ENCODE measurements around the gene ITGA7.
A peak's percentile ranks its signal among the peaks of the same experiment; 100 is the strongest.
"Not testable (repeated sequence)": the region's sequence is repeated elsewhere in the genome, so short reads cannot be mapped to it uniquely, and the experiment has no call there.

Gene ITGA7

DNA sequence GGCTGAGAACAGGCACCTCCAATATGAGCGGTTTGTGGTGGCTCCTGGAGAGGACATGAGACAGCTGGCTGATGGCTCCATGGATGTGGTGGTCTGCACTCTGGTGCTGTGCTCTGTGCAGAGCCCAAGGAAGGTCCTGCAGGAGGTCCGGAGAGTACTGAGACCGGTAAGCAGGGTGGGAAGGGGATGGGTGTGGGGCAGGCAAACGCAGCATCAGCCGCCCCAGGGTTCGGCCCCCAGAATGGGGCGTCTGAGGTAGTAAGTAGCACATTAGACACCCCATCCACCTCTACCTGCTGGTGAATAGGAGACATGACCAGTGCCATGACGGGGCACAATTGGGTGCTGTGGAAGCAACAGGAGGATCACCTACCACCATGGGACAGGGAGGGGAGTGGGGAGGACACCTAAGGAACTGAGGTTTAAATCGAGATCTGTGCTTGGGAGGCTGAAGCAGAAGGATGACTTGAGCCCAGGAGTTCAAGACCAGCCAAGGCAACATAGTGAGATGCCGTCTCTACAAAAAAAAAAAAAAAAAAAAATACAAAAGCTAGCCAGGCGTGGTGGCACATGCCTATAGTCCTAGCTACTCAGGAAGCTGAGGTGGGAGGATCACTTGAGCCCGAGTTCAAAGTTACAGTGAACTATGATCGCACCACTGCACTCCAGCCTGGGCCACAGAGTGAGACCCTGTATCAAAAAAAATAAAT is 25.5 kb downstream of the ITGA7 start:
- no peak for FAIRE-seq
- no peak for DNase-seq (ENCODE audit: low spot score)

DNA sequence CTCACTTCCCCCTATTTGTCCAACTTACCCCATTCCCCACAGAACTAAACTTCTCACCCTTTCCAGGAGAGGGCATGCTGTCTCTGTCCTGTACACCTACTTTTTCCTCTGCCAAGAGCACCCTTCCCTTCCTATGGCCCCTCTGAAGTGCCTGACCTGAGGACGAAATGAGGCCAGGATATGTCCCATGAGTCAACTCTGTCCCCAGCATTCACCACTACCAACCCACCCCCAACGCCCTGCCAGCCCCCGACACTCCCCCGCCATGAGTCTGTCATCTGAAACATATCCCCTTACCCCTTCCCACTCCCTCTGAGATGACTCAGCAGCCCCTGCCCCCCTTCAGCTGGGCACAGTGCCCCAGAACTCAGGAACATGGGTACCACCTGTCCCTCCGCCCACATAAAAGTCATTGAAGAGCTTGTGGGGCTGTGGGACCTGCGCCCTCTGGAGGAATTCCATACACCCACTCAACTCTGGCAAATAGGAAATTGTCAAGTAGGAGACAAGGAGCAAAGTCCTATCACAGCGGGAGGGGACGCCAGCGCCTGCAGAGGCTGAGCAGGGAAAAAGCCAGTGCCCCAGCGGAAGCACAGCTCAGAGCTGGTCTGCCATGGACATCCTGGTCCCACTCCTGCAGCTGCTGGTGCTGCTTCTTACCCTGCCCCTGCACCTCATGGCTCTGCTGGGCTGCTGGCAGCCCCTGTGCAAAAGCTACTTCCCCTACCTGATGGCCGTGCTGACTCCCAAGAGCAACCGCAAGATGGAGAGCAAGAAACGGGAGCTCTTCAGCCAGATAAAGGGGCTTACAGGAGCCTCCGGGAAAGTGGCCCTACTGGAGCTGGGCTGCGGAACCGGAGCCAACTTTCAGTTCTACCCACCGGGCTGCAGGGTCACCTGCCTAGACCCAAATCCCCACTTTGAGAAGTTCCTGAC is 26.3 kb downstream of the ITGA7 start:
- FAIRE-seq (no peak), DNase-seq (ENCODE audit: low spot score) (peak; percentile 86)

DNA sequence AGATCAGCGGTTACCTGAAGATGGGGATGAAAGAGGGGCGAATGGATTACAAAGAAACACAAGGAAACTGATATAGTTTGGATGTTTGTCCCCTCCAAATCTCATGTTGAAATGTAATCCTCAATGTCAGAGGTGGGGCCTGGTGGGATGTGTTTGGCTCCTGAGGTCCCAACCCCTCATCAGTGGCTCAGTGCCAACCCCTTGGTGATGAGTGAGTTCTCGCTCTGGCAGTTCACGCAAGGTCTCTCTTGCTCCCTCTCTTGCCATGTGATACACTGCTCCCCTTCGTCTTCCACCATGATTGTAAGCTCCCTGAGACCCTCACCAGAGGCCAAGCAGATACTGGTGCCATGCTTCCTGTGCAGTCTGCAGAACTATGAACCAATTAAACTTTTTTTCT is 28.0 kb downstream of the ITGA7 start:
- FAIRE-seq (no peak), DNase-seq (ENCODE audit: low spot score) (no peak)

GRCh38 chr12:55676707-55677106 is 31.0 kb downstream of the ITGA7 start:
- FAIRE-seq (no peak), DNase-seq (ENCODE audit: low spot score) (no peak)

DNA sequence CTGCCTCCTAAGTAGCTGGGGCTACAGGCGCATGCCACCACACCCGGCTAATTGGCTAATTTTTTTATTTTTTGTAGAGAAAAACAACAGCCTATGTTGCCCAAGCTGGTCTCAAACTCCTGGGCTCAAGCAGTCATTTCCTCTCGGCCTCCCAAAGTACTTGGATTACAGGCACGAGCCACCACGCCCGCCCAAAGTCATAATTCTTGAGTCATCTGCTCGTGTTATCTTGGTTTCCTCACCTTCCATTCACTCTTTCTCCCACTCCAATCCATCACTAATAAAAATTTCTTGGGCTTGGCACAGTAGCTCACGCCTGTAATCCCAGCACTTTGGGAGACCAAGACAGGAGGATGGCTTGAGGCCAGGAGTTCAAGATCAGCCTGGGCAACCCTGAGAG is 32.0 kb downstream of the ITGA7 start:
- FAIRE-seq (no peak), DNase-seq (ENCODE audit: low spot score) (no peak)

DNA sequence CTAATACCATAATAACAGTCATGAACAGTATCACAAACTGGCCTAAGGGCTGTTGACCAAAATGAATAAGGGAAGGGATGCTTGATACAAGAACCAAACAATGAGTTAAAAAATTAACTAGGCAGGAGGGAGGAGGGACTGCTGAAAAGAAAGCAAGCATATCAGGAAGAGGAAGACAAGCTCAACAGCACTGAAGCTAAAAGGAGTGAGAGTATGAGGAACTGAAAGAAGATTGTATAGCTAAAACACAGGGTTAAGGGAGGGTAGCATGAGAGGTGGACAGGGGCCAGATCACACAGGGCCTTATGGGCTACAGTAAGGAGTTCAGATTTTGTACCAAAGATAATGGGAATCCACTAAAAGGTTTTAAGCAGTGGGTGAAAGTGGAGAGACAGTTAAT is 34.1 kb downstream of the ITGA7 start:
- FAIRE-seq (no peak), DNase-seq (ENCODE audit: low spot score) (no peak)

GRCh38 chr12:55671746-55672145 is 36.0 kb downstream of the ITGA7 start:
- no peak for FAIRE-seq

DNA sequence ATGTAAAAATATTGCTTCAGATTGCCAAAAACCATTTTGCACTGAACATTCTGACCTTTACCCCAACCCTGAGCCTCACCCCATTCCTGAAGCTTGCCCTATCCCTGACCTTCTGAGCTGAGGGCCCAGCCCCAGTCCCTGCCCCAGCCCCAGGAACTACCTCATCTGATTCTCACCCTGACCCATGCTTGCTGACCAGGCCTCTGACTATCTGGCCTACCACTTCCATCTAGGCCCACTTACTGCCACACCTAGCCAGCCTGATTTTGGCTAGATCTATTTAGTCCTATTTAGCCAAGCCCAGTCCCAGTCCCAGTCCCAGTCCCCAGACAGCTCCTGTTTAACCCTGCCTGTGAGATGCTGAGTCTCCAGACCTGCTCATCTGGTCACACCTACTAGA is 37.4 kb downstream of the ITGA7 start:
- FAIRE-seq (no peak), DNase-seq (ENCODE audit: low spot score) (no peak)

More at GRCh38 chr12:55671746-55672145, 36.0 kb downstream of the ITGA7 start:
- DNase-seq (ENCODE audit: low spot score), result no peak

DNA sequence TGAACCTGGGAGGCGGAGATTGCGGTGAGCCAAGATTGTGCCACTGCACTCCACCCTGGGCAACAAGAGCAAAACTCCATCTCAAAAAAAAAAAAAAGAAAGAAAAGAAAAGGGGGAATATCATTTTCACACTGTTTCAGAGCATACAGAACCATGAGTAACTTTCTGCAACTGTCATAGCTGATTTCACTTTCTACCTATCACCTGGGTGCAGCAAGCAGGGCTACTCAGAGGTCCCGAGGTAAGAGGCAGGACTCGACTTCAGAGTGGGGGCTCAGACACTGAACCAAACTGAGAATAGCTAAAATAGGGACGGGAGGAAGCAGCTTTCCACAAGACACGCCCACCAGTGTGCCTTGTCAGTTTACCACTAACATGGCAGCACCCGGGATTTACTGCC is 41.2 kb downstream of the ITGA7 start:
- DNase-seq (ENCODE audit: low spot score) (no peak), FAIRE-seq (no peak)

- DNase-seq (ENCODE audit: low spot score), result no peak
- FAIRE-seq, result no peak
These were observed 42.9 kb downstream of the ITGA7 start for GRCh38 chr12:55664826-55665225.

DNA sequence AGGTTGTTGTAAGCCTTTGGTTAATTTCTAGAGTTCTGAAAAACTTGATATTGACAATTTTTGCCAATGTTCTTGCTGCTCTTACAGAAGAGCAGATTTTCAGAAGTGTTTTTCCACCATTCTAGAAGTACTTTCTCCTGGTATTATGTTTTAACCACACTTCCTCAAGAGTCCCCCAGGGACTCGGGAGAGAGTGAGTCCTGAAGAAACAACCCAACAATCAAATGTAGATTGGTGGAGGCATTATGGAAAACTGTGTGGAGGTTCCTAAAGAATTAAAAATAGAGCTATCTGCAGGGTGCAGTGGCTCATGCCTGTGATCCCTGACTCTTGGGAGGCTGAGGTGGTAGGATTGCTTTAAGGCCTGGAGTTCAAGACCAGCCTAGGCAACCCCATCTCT is 44.3 kb downstream of the ITGA7 start:
- FAIRE-seq (no peak), DNase-seq (ENCODE audit: low spot score) (no peak)

GRCh38 chr12:55659486-55660385 is 48.0 kb downstream of the ITGA7 start:
- DNase-seq (ENCODE audit: low spot score), result no peak

DNA sequence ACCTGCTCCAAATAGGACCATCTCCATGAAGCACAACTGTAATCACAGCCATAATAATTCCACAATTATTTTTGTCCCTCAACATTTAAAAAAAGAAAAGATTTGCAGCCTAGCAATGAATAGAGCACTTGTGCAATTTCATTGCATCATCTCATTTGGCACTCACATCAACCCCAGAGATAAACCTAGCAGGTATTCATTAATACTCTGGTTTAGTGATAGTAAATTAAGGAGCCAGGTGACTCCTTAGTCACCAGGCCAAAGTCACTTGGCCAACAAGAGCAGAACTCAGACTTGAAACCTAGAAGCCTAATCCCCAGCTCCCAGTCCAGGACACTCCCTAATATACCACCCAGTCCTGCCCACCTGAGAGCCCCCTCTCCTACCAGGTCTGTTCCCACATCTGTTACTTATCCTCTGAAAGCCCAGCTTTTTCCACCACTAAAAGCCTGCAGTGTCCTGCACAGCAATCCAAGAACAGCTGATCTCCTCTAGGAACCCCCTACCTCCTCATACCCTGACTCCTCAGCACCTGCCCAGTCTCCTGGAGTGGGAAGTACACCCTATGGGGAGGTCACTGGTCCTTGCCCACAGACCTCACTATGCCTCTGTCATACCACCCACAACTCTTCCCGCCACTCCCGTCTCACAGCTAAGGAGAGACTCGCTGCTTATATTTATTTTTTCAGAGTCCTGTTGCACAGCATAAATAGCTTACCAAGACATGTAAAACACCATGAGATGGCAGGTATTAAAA is 48.9 kb downstream of the ITGA7 start:
- FAIRE-seq (no peak), DNase-seq (ENCODE audit: low spot score) (no peak)

More at GRCh38 chr12:55659486-55660385, 48.0 kb downstream of the ITGA7 start:
- no peak for FAIRE-seq

DNA sequence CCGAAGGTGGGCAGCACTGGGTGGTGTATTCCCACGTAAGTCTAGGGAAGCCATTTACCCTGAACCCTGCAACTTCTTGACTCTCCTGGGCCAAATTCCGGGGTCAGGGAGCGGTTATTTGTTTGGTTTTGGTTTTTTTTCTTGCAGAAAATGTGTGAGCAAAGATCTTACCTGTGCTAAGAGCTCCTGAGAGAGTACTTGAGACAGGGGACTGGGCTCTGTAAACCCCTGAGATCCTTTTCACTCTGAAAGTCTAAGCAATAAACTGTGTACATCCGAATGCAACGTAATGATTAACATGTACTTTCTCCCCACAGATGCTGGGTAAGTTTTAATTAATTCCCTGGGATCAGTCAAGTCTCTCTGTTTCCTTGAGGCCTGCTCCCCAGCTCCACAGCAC is 49.5 kb downstream of the ITGA7 start:
- no peak for FAIRE-seq
- DNase-seq (ENCODE audit: low spot score), result no peak

DNA sequence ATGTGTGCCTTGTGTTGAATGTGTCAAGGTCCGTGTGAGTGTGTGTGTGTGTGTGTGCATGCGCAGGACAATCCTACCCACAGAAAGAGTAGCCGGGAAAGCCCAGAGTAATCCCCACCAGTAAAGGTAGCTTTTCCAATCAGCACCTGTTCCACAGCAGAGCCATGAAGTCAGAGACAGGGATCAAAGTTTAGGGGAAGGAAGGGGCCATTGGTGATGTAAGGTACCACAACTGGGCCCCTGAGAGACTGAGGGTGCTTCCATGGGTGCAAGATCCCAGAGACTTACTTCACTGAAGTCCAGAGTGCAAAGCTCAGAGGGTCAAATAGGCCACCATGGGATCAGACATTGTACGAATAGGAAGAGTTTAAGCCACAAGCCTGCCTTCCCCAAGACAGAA is 50.5 kb downstream of the ITGA7 start:
- DNase-seq (ENCODE audit: low spot score), result no peak
- no peak for FAIRE-seq

- FAIRE-seq, result no peak
- no peak for DNase-seq (ENCODE audit: low spot score)
These were observed 53.0 kb downstream of the ITGA7 start for GRCh38 chr12:55654511-55655214.

- DNase-seq (ENCODE audit: low spot score), result no peak
- no peak for FAIRE-seq
These were observed 54.7 kb downstream of the ITGA7 start for GRCh38 chr12:55653031-55653430.

DNA sequence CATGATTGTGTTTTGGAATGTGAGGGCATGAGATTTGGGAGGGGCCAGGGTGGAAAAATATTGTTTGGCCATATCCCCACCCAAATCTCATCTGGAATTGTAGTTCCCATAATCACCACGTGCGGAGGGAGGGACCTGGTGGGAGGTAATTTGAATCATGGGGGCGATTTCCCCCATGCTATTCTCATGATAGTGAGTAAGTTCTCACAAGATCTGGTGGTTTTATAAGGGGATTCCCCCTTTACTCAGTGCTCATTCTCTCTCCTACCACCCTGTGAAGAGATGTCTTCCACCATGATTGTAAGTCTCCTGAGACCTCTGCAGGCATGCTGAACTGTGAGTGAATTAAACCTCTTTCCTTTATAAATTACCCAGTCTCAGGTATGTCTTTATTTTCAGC is 55.4 kb downstream of the ITGA7 start:
- FAIRE-seq (no peak), DNase-seq (ENCODE audit: low spot score) (no peak)

GRCh38 chr12:55651299-55651683 is 56.4 kb downstream of the ITGA7 start:
- FAIRE-seq, result no peak
- DNase-seq (ENCODE audit: low spot score), result no peak

- FAIRE-seq; DNase-seq (ENCODE audit: low spot score): not testable (repeated sequence)
These were observed 56.9 kb downstream of the ITGA7 start for GRCh38 chr12:55650620-55651298.

Measured in urothelium cell line (cell line).